Stimulated activated CD4-positive, alpha-beta T cell treated with anti-CD3 and anti-CD28 coated beads, Interleukin-2, amount 100 ng/mL, for 24 hours (primary cell): ENCODE results near the gene PTGS2.
"Not testable (repeated sequence)": the region's sequence is repeated elsewhere in the genome, so short reads cannot be mapped to it uniquely, and the experiment has no call there.

Experiments used
- DNase-seq, 2 donors: peaks; one replicate each; pipeline ENCODE4 v3.0.0-alpha.2; 2020

The PTGS2 gene

DNA sequence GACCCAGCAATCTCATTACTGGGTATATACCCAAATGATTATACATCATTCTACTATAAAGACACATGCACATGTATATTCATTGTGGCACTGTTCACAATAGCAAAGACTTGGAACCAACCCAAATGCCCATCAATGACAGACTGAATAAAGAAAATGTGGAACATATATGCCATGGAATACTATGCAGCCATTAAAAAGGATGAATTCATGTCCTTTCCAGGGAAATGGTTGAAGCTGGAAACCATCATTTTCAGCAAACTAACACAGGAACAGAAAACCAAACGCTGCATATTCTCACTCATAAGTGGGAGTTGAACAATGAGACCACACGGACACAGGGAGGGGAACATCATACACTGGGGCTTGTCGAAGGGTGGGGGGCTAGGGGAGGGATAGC lies 10.4 kb downstream of the PTGS2 start:
- not testable (repeated sequence) for DNase-seq

DNA sequence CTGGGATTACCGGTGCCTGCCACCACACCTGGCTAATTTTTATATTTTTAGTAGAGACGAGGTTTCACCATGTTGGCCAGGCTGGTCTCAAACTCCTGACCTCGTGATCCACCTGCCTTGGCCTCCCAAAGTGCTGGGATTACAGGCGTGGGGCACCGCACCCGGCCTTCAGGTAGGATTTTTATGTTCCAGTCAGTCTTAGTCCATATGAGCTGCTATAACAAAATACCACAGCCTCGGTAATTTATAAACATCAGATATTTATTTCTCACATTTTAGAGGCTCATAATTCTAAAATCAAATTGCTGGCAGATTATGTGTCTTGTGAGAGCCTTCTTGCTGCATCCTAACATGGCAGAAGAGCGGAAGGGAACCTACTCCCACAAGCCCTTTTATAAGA lies 16.0 kb downstream of the PTGS2 start:
- not testable (repeated sequence) for DNase-seq

DNA sequence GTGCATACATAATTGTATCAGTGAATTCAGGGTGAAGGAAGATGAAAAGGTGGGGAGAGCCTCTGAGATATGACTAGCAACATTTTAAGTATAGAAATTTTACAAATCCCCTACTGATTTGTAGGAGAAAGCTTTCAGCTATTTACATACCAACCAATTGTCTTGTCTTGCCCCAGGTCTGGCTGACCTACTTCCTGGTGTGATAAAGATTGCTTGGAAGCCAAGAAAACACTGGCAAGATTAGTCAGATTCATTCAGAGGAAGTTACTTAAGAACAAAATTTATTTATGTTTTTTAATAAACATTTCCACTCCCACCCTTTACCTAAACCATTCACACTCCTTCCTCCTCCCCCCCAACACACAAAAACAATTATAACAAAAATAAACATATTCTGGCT lies 17.5 kb downstream of the PTGS2 start:
- DNase-seq = no peak

DNA sequence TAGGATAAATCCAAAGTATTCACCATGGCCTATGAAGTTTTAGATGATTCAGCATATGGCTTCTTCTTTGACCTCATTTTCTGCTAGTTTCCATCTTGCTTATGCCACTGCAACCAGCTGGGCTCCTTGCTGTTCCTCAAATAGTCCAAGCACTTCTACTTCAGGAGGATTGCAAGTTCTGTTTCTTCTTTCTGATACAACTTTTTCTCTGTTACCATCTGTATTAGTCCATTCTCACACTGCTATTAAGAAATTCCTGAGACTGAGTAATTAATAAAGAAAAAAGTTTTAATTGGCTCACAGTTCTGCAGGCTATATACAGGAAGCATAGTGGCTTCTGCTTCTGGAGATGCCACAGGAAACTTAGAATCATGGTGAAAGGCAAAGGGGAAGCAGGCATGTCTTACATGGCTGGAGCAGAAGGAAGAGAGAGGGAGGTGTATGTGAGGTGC lies 20.3 kb downstream of the PTGS2 start:
- no peak for DNase-seq

DNA sequence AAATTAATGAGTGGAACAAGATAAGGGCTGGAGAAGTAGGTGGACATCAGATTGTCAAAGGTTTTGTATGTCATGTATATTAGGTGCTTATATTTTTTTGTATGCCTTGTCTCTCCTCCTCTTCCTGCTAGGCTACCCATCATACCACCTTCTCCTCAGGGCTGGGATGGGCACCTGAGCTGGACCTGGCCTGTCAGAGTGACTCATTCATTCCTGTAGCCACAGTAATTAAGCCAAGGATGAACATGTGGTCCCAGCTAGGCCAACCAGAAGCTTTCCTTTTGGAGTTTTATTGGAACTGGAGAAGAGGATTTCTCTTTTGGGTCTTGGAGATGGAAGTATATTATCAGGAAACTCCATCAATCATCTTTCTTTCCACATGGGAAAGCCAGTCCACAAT lies 21.2 kb downstream of the PTGS2 start:
- no peak for DNase-seq

DNA sequence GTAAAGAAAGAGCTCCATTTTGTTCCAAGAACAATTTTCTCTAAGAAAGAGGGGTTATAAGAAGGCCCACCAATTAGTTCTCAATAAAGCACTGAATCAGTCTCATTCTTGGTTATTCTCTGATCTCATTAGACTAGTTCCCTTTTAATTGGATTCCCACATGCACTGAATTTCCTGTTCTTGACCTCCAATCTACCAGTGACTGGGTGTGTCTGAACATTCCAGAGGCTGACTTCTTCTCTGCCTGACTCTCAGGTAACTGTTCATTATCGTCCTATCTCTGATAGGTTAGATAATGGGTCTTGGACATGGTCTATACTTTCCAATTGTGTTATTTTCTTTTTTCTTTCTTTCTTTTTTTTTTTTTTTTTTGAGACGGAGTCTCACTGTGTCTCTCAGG lies 22.7 kb downstream of the PTGS2 start:
- no peak for DNase-seq

DNA sequence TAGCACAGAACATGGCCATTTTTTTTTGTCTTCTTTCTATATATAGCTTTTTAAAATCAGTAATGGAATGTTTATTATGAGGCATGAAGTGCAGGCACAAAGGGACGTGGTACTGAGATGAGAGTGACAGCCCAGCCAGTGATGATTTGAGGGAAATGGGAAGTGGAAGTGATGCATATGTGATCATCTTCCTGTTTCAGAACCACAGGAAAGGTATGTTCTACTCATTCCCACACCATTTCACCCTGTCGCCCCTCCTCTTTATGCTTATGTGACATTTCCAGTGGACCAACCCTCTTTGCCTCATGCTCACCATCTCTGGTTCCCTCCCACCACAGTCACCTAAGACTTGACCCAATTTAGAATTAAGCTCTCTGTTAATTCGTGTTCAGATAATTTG lies 24.3 kb downstream of the PTGS2 start:
- DNase-seq = no peak

DNA sequence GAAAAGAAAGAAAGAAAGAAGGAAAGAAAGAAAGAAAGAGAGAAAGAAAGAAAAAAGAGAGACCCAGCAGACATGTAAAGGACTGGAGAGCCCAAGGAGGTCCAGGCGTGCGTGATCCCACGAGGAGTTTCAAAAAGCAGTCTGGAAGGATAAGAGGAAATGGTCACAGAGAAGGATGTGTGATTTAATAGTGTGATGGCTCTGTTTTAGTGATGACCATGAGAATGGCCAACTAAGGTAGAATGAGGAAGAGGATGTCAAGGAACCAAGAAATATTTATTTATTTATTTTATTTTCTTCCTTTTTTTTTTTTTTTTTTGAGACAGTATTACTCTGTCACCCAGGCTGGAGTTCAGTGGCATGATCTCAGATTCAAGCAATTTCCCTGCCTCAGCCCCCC lies 25.5 kb downstream of the PTGS2 start:
- no peak for DNase-seq

DNA sequence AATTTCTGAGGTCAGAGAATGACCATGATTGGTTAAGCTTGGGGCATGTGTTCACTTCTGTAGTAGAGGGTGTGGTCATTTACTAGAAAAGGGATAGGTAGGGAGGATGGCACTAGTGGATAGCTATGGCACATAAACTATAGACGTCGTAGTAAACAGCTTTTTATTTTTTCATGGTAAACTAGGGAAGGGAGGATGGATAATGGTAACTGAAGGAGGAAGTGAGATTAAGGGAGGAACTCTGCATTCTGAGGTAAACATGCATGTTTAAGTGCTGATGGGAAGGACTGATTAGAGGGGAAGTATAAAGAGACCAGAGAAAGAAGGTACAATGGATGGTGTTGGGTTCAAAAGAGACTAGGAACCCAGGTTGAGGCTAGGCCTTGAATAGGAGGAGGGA lies 26.9 kb downstream of the PTGS2 start:
- DNase-seq = no peak

DNA sequence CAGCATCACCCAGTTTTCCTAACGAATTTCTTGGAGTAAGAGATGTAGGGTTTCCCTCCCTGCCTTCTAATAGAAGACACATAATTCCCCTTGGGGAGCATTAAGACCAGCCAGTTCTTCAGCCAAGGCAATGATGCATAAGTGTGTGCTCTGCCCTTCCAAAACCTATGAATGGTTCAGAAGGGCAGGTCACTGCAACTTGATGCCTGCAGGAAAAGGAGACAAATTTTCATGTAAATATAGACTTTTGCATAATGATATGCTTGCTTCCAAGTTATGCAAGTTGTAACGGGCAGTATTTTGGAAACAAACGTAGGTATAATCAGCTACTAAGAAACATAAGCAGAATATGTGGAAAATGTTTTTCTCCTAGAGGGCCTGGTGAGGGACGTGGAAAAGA lies 31.6 kb downstream of the PTGS2 start:
- no peak for DNase-seq

DNA sequence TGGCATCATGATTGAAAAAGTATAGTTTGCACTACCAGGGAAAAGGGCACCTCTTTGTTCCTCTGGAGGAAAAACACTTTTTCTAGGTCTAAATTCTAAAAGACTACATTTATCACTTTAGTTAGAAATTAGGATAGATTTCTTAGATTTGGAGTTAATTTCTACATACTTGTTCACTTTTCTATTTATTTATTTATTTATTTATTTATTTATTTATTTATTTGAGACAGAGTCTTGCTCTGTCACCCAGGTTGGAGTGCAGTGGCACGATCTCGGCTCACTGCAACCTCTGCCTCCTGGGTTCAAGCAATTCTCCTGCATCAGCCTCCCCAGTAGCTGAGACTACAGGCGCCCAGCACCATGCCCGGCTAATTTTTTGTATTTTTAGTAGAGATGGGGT lies 32.2 kb downstream of the PTGS2 start:
- DNase-seq = not testable (repeated sequence)

DNA sequence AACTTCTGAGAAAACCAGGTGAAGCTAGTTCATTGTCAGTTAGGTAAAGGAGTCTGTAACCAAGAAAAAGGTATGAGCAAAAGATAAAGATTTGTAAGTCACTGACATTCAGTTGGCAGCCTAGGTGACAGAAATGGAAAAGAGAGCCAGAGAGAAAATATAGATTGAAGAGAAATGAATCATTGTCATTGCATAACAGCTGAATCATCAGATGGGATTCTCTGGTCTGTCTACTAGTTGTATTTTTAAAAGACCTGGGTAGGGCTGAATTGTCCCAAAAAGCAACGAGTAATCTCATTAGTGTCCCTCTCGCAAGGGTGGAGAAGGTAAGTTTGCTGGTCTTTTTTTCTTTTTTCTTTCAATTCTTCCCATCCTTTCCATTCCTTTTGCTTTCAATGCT lies 36.6 kb downstream of the PTGS2 start:
- DNase-seq = no peak

DNA sequence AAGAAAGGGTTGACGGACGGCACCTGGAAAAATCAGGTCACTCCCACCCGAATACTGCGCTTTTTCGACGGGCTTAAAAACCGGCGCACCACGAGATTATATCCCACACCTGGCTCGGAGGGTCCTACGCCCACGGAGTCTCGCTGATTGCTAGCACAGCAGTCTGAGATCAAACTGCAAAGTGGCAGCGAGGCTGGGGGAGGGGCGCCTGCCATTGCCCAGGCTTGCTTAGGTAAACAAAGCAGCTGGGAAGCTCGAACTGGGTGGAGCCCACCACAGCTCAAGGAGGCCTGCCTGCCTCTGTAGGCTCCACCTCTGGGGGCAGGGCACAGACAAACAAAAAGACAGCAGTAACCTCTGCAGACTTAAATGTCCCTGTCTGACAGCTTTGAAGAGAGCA lies 42.7 kb downstream of the PTGS2 start:
- DNase-seq = not testable (repeated sequence)

DNA sequence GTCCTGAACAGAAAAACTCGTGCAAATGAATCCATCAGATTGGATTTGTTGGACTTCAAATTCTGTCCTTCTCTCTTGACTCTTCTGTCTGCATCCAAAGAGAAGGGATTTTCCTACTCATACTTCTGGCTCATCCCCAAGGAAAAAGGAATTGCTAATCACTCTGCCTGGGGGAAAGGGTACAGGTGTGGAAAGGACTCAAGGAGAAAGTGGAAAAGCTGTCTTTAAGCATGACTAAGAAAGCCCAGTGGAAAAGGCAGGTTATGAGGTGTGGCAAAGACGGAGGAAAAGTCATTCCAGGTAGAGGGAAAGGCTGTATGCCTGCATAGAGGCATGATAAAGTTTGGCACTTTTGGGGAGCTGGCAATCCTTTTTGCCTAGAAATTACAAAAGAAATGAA lies 43.4 kb downstream of the PTGS2 start:
- no peak for DNase-seq

DNA sequence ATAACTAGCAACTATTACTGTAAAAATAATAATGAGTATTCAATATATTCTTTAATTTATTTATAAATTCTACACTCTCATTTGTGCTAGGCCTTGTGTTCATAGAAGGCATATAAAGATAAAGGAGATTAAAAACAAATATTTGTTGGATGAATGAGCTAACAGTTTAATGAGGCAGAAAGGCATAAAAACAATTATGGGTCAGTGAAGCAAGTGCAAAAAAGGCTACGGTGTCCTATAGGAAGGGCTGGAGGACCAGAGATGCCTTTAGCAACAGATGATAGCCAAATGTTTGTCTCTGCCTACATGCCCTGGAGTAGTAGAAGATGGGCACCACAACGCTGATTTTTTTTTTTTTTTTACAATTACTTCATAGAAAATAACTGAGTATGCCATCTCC lies 45.7 kb downstream of the PTGS2 start:
- no peak for DNase-seq

DNA sequence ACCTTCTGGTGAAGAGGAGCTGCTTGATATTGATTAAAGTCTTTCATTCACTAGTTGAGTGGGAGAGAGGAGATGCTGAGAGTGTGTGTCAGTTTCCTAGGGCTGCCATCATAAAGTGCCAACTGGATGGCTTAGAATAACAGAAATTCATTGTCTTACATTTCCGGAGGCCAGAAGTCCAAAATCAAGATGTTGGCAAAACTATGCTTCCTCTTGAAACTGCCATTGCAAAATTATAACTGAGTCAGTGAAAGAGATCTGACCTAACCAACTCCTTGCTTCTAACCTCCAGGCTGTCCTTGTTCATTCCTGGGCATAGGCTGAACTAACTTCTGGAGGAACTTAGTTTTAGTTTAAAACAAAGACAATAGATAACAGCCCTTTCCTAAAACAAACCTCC lies 47.1 kb downstream of the PTGS2 start:
- no peak for DNase-seq

DNA sequence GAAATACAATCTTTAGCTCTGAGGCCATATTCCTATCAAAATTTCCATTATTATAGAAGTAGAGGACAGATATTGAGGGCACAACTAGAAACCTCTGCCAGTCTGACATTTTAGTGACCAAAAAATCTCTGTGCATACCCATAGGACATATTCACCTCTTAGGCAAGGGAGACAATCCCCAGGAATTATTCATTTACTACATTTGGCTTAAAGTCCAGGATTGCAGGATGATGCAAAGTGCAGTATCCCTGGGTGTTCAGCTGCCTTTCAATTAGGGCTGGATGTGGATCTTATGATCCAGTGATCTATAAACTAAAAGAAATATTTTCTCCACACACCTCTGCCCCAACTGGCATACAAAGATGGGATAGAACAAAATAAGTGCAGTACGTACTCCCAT lies 50.9 kb downstream of the PTGS2 start:
- DNase-seq = no peak

DNA sequence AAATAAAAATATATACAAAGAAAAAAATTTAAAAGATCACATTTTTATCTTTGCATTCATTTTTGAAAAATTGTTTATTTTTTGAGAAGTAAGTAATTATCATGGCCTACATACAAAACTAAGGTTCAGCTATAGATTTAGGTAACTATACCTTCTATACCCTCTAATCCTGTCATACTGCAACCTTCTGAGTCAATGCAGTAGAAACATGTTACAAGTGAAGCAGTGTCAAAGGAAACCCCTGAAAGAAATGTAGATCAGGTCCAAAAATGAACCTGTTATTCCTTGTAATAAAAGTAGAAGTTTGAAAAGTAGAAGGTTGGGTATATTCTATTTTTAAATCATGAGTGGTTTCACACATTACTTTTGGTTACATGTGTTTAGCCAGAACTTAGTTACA lies 51.3 kb downstream of the PTGS2 start:
- no peak for DNase-seq

DNA sequence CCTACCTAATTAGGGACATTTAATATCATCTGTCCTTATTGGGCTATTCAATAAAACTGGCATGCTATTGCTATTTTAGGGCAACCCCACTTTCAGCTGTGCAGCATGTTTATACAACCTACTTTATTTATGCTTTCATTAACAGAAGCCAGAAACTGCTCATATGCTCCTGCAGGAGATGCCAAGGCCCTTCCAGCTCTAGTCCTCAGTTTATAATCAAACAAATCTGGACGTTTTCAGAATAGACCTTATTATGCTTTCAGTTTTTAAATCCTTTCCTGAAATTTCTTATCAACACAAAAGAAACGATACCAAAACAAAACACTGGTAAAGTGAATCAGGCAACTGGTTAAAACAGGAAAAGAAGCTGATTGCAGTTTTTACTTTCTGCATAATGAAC lies 53.2 kb downstream of the PTGS2 start:
- no peak for DNase-seq

DNA sequence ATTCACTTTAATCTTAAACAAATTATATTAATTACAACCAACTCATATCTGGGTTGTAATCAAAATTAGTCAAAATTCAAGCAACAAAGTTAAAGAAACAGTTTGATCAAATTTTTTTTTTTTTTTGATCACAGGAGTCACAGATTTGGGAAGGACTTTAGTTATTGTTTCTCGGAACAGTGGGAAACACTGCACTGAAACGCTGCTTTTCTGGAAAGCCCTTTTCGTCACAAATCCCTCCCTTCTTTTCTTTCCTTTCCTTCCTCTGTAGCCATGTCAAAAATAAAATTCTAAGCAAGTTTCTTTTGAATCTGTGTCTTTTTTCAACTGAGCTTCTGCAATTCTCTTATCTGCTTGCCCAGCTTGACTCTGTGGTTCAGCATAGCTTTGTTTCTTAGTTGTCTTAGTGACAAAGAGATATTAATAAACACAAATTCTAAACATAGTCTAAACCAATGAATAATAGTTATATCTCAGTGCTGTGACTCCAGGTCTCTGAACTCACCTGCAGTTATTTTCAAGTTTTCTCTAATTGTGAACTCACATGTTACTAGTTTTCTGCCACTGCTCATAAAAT lies 53.8 kb downstream of the PTGS2 start:
- no peak for DNase-seq

DNA sequence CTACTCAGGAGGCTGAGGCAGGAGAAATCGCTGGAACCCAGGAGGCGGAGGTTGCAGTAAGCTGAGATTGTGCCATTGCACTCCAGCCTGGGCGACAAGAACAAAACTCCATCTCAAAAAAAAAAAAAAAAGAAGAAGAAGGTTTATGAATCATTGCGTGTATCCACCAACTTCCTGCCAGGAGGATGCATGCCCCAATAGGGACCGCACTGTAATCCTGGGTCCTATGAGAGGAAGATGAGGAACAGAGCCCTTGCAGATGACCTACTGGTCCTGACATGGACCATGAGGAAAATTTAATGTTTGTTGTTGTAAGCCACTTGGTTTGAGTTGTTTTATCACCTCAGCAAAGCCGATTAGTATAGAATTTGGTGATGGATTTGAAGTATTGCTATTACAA lies 56.7 kb downstream of the PTGS2 start:
- DNase-seq = no peak
